C1 segment of cervical spinal cord (tissue), 14 donors: Measurements from ENCODE around the gene PCDH9.
"Not testable (repeated sequence)": the region's sequence is repeated elsewhere in the genome, so short reads cannot be mapped to it uniquely, and the experiment has no call there.

Experiments used
- DNase-seq, 14 donors: peaks; one replicate each; lab custom pipeline; 2025; lab: John Stamatoyannopoulos, UW

Gene PCDH9

DNA sequence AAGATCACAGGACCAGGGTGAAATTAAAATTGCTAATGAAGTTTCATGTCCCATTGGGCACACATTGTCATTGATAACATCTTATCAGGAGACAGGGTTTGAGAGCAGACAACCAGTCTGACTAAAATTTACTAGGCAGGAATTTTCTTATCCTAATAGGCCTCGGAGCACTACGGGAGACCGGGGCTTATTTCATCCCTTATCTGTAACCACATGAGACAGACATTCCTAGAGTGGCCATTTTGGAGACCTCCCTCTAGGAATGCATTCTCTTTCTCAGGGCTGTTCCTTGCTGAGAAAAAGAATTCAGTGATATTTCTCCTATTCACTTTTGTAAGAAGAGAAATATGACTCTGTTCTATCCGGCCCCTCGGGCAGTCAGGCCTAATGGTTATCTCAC is 943.3 kb downstream of the PCDH9 start:
- not testable (repeated sequence) for DNase-seq

DNA sequence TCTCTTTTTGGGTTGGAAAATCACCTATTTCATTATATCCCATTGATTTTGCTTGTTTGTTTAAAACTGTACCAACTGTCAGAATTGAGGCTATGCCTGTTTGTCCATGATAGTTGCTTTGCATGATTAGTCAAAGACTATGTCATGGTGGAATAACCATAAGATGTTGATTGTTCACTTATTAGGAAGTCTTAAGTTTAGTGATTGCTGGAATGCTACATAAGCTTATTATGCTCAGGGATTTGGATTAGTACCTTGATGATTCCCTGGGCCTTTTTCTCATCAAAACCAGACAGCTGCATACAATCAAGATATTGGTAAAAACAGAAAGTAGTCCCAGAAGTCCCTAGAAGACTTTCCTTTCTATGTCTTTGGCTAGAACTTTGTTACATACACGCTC is 954.7 kb downstream of the PCDH9 start:
- no peak for DNase-seq

DNA sequence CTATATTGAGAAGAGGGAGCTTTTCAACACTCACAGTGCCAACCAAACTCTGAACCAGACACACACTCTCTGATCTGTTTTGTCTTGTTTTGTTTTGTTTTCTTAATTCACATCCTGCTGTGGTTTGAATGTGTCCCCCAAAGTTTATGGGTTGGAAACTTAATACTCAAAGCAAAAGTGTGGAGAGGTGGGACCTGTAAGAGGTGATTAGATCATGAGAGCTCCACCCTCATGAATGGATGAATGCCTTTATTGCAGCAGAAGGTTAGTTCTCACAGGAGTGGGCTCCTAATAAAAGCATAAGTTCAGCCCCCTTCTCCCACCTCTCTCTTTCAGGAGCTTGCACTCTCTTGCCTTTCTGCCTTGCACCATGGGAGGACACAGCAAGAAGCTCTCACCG is 957.1 kb downstream of the PCDH9 start:
- DNase-seq = no peak

DNA sequence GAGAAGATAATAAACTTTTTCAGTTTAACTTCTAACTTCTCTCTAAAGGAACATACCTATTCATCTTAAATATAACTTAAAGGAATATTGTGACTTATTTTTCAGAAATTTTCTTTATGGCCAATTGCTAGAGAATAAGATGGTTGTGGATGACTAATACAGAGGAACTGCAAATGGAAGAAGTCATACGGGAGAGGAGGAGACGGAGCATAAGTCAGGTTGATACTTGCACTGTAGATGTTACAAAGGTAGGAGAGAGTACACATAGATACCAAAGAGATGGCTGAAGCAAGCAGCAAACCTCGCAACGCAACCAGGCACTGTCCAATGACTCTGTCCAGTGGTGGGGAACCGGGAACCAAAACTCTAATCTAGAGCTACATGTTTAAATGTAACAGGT is 963.4 kb downstream of the PCDH9 start:
- no peak for DNase-seq

DNA sequence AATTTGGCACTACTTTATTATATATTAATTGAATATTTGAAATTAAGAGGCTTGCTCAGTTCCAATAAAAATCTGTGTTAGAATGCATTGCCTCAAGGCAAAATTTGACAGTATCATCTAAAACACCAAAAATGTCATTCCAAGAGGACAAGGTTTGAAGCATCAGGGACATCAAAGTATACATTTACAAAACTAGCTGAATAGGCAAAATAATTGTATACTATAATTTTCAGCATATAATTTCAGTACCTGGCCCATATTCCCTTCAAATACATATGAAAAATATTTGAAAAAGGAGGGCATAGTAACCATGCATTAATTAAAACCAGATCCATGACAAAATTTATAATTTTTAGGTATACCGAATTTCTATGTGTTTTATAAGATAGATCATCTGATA is 963.8 kb downstream of the PCDH9 start:
- no peak for DNase-seq

DNA sequence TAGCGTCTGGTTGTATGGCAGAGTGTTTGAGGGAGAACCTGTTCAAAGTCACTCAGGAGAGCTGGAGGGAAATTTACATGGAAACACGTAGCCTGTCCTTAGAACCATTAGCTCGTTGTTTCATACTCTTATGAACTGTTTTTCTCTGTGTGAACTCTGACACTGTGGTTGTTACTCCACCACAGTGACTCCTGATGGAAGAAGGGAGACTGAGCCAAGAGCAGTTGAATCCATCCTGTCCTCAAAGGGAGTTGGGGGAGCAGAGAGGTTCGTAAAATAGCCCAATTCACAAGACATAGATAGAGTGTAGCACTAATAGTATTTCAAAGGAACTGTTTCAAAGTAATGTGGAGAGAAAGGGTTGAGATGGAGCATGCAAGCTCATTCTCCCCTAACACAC is 964.8 kb downstream of the PCDH9 start:
- no peak for DNase-seq

DNA sequence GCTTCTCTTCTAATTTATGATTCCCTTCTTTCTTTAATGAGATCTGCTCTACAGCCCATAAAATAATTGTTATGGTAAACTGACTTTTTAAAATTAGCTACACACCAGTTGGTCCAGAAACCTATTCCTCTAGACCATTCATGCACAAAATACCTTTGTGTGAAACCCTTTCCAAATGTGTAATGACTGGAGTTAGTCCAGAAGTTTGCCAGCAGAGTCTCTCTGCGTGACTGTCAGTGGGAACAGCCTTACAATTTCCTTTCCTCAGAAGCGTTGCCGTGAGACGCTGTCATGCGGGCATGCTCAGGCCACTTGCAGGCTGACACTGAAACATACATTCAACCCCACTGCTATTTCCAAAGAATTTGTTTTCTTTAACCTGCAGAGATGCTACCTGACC is 965.2 kb downstream of the PCDH9 start:
- peak in 4 of 14 donors; percentile 1 to 25 (median 6) for DNase-seq

DNA sequence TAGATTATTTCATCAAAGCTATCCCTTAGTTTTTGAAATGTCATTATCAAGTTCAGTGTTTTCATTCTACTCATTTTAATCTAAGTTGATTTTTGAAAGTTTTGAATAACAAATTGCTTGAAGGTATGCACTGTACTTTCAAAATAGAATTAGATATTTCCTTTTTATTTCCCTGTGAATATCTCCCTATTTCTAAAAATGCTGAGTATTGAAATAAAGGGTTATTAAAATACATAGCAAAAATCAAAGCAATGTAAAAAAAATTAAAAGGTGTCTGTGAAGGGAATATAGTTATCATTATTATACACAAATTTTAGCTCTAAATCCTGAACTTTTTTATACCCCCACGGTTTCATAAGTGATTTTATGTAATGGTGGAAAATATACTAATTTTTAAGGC is 967.8 kb downstream of the PCDH9 start:
- no peak for DNase-seq

DNA sequence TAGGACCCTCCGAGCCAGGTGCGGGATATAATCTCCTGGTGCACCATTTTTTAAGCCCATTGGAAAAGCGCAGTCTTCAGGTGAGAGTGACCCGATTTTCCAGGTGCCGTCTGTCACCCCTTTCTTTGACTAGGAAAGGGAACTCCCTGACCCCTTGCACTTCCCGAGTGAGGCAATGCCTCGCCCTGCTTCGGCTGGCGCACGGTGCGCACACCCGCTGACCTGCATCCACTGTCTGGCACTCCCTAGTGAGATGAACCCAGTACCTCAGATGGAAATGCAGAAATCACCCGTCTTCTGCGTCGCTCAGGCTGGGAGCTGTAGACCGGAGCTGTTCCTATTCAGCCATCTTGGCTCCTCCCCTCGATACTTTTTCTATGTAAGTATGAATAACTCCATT is 970.7 kb downstream of the PCDH9 start:
- not testable (repeated sequence) for DNase-seq
